Nephron (organoid): ENCODE measurements around the gene GPATCH2L.

Experiments
- H3K27ac Mint-ChIP-seq, 3 experiments: 2 replicates each; pipeline ENCODE4 v1.8.0; 2020; ENCODE audit warnings: mixed read lengths in 3 of 3, mild to moderate bottlenecking in 2 of 3, moderate library complexity in 1 of 3
- H3K27me3 Mint-ChIP-seq: 2 replicates; pipeline ENCODE4 v1.8.0; 2021; ENCODE audit warnings: low read depth, mild to moderate bottlenecking, moderate library complexity, mixed read lengths
- H3K36me3 Mint-ChIP-seq: 2 replicates; pipeline ENCODE4 v1.8.0; 2020; ENCODE audit warnings: low read depth, mixed read lengths
- H3K4me1 Mint-ChIP-seq: 2 replicates; pipeline ENCODE4 v1.8.0; 2020; ENCODE audit warnings: mixed read lengths
- H3K4me3 Mint-ChIP-seq, 3 experiments: 2 replicates each; pipeline ENCODE4 v1.8.0; 2020; ENCODE audit warnings: mild to moderate bottlenecking in 3 of 3, mixed read lengths in 3 of 3, moderate library complexity in 2 of 3
- H3K9me3 Mint-ChIP-seq: 2 replicates; pipeline ENCODE4 v1.8.0; 2020; ENCODE audit warnings: mixed read lengths
- TF ChIP-seq, protein P1 (sequence below), 3 experiments: fragments of 200-600 bp; sonication (generic); IDR thresholded peaks; one replicate each; pipeline ENCODE4 v1.5.0; 2021; ENCODE audit warnings: antibody characterized with exemption in 3 of 3; ENCODE audit not compliant: unreplicated experiment in 3 of 3

Gene GPATCH2L

DNA sequence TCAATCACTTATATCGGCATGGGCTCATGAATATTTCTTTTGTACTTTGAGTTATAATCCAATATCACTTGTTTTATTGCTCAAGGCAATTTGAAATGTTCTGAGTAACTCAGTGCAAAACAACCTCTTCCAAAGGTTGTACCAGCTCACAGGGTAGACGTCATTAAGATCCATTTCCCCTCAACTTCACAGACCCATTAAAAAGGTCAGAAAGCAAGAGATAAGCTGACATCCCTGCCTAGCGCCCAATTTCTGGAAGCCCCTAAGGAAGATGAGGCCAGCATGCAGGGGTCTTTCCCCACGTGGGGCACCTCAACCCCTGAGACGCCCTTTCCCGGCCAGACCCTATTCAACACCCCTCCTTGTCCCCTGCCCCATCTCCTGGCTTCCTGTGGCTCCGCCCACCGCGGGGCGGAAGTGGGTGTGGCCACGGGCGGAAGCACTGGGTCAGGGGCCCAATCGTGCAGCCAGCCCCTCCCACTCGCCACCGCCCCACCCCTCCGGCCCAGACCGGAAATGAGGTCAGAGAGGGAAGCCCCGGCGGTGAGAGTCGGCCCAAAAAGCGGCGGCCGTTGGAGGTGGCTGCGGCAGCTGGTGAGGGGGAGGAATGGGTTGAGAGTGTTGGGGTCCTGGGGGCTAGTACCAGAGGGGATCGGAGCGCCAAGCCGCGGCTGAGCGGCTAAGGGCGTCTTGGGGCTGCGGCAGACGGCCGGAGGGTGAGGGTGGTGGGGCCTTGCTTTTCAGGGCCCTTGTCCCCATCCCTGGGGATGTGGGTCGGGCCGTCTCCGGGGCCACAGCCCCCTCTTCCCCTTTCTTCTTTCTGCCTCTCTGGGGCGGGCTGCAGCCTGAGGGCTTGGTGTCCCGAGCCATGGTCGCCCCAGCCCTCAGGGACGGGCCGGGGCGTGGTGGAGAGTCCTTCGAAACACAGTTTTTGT, at the start of gene GPATCH2L:
Gene GPATCH2L (plus strand): TSS at position 525 of the 935 bp plus-strand sequence. CDS start 2,442 bp downstream, outside the sequence.
- TF ChIP-seq, protein P1, sequence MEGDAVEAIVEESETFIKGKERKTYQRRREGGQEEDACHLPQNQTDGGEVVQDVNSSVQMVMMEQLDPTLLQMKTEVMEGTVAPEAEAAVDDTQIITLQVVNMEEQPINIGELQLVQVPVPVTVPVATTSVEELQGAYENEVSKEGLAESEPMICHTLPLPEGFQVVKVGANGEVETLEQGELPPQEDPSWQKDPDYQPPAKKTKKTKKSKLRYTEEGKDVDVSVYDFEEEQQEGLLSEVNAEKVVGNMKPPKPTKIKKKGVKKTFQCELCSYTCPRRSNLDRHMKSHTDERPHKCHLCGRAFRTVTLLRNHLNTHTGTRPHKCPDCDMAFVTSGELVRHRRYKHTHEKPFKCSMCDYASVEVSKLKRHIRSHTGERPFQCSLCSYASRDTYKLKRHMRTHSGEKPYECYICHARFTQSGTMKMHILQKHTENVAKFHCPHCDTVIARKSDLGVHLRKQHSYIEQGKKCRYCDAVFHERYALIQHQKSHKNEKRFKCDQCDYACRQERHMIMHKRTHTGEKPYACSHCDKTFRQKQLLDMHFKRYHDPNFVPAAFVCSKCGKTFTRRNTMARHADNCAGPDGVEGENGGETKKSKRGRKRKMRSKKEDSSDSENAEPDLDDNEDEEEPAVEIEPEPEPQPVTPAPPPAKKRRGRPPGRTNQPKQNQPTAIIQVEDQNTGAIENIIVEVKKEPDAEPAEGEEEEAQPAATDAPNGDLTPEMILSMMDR (IDR thresholded peaks at IDR 0.05; ENCODE audit: unreplicated experiment in 3 of 3), result no peak
- peak within 1 kb of the TSS; percentile 98 to 100 (median 99) for H3K4me3 Mint-ChIP-seq
- H3K9me3 Mint-ChIP-seq, result no peaks in the 10 kb centered on the region
- peaks cover 20% of the 10 kb centered on the region for H3K36me3 Mint-ChIP-seq
- peaks cover 41% of the 10 kb centered on the region for H3K4me1 Mint-ChIP-seq
- peaks cover 6% of the 10 kb centered on the region for H3K27me3 Mint-ChIP-seq
- H3K27ac Mint-ChIP-seq, result peak within 1 kb of the TSS; percentile 49 to 93 (median 76)

DNA sequence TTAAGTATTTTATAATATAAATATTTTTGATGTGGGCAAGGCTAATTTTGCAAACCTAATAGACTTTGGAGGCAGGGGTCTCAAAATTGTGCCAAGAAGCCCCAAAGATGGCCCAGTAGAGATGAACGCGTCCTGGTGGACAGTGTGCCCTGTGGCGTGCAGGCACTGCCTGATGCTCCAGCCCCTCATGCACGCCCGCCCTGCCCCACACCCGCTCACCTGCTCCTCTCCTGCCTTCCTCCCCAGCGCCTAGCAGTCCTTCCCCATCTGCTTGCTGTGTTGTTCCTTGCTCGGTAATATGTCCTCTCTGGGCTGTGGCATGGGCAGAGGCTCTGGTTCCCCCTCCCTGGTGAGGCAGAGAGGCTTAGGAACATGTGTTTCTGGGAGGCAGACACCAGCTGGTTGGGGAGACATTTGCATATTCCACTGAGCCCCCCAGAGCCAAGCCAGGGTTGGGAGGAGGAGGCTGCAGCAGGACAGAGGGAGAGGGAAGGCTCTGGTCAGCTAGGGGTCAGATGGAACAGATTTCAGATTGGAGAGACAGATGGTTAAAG, 46.8 kb upstream of the GPATCH2L start:
- H3K36me3 Mint-ChIP-seq, result no peaks in the 10 kb centered on the region
- H3K4me3 Mint-ChIP-seq, result no peak overlapping the region
- no peak overlapping the region for H3K27ac Mint-ChIP-seq
- TF ChIP-seq, protein P1 (IDR thresholded peaks at IDR 0.05; ENCODE audit: unreplicated experiment in 3 of 3), result no peak
- H3K27me3 Mint-ChIP-seq, result peaks cover 42% of the 10 kb centered on the region
- no peaks in the 10 kb centered on the region for H3K9me3 Mint-ChIP-seq
- H3K4me1 Mint-ChIP-seq, result peaks cover 6% of the 10 kb centered on the region

DNA sequence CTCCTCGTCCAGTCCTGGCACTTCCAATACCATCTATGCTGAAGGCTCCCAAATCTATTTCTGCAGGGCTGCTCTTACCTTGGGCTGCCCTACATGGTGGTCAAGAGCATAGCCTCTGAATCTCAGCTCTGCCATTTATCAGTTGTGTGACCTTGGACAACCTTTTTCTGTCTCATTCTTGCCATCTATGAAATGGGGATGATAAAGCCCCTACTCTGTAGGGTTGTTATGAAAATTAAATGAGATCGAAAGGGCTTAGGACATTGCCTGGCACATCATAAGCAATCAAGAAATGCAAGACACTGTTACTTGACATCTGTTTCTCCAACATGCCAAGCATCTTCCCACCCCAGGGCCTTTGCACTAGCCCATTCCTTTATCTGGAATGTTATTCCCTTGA, 45.5 kb upstream of the GPATCH2L start:
- H3K27ac Mint-ChIP-seq, result no peak overlapping the region
- no peak overlapping the region for H3K4me3 Mint-ChIP-seq
- TF ChIP-seq, protein P1 (IDR thresholded peaks at IDR 0.05; ENCODE audit: unreplicated experiment in 3 of 3), result no peak
- H3K4me1 Mint-ChIP-seq, result peaks cover 3% of the 10 kb centered on the region
- peaks cover 38% of the 10 kb centered on the region for H3K27me3 Mint-ChIP-seq
- no peaks in the 10 kb centered on the region for H3K9me3 Mint-ChIP-seq
- H3K36me3 Mint-ChIP-seq, result no peaks in the 10 kb centered on the region

DNA sequence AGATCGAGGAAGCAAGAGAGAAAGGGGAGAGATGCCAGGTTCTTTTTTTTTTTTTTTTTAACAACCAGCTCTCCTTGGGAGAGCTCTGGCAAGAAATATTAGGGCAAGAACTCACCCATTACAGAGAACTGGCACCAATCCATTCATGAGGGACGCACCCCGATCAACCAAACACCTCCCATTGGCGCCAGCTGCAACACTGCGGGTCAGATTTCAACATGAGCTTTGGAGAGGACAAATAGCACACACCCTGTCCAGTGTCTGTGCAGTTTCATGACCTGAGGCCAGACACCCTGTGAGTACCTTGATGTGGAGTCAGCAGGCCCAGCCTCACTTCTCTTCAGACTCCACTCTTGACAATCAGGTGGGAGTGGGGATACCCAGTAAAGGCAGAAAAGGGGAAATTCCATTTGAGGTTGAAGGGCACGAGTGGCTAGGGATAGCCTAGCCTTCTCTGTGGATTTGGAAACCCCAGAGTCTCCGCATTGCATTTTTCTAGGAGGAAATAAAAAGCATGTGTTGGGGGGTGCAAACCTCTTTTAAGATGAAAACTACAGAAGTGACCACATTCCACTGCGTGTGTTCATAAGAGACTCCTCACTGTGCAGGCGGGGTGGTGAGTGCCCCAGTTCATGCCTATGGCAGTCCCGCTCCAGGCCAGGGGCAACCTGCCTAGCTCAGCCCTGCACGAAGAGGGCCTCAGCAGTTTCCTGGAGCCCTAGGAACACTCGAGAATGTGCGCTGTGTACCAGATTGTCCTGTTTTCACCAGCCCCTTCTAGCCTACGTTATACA, 42.4 kb upstream of the GPATCH2L start:
- Mint-ChIP-seq H3K9me3 (no peaks in the 10 kb centered on the region), H3K36me3 (no peaks in the 10 kb centered on the region)

DNA sequence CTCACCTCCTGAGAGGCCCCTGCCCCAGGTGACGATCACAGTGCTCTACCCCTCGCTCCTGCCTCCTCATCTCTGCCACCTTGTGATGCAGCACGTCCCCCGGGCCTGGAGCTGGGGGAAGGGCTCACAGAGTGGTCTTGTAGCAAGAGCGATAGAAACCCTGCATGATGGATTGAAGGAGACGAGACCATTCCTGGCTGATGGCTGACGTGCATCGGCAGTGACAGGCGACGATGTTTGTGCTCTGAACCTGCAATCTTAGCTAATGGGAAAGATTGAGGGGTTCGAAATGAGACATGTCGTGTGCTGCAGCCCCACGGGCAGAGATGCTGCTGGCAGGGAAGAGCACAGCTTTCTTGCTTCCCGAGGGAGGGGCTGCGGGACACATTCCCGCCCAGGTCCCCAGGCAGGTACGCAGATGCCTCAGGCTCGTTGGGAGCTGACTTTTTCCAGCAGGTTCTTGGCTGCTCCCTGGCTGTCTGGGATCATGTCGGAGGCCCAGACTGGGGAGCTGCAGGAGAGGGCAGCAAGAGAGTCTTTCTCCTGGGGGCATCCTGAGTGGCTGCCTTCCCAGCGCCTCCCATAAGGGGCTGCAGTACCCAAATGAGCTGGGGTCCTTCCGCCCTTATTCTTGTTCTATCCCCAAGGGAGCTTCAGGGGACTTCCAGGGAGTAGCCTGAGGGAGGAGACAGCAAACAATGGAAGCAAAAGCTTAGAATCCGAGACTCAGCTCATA, 38.7 kb upstream of the GPATCH2L start:
- H3K27ac Mint-ChIP-seq, result no peak overlapping the region
- no peaks in the 10 kb centered on the region for H3K36me3 Mint-ChIP-seq
- TF ChIP-seq, protein P1 (IDR thresholded peaks at IDR 0.05; ENCODE audit: unreplicated experiment in 3 of 3), result no peak
- peaks cover 59% of the 10 kb centered on the region for H3K27me3 Mint-ChIP-seq
- H3K4me1 Mint-ChIP-seq, result peaks cover 6% of the 10 kb centered on the region
- H3K4me3 Mint-ChIP-seq, result no peak overlapping the region
- no peaks in the 10 kb centered on the region for H3K9me3 Mint-ChIP-seq

More for the DNA sequence above, 42.4 kb upstream of the GPATCH2L start:
- Mint-ChIP-seq H3K4me3 (no peak overlapping the region), H3K27ac (no peak overlapping the region), H3K4me1 (peaks cover 6% of the 10 kb centered on the region), H3K27me3 (peaks cover 62% of the 10 kb centered on the region)
- TF ChIP-seq, protein P1 (IDR thresholded peaks at IDR 0.05; ENCODE audit: unreplicated experiment in 3 of 3), result no peak
